ENCODE data around the gene ALDH16A1. TPM values are rescaled to one million over a fixed set of nuclear protein-coding genes. Genes with fewer than 3 reads are reported as not detected.

The ALDH16A1 gene
- total and polyA plus RNA-seq, 4 experiments from 2014 or later: 28.4 to 40.1 (median 32.1) TPM

DNA sequence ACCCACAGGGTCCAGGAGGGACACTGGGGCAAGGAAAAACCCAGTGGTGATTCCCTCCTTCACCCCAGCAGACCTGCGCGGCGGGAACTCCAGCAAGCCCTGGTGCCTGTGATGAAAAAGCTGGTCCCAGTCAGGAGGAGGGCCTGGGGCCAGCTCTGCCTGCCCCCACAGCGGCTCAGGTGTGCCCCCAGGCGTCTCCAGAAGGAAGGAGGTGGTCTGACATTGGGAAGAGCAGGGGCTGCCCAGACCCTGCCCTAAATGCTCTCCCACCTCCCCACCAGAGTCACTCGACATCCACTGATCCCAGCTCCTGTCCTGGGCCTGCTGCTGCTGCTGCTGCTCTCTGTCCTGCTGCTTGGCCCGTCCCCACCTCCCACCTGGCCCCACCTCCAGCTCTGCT, 35.9 kb upstream of the ALDH16A1 start:
- DNase-seq: peak in 1 of 5 donors; percentile 4
- POLR2A ChIA-PET (ENCODE audit: partially characterized antibody): no interaction called here
- peaks cover 22% of the 10 kb centered on the region for H3K27me3 ChIP-seq (ENCODE audit: insufficient read depth, low read length)
- H3K27ac ChIP-seq (ENCODE audit: low read depth, low read length): no peak overlapping the region
- Mint-ChIP-seq H3K36me3 (no peaks in the 10 kb centered on the region), H3K4me3 (no peak overlapping the region), H3K4me1 (peaks cover 13 to 41% (median 25%) of the 10 kb centered on the region in 4 donors), H3K27ac (no peak overlapping the region), H3K27me3 (peaks cover 32 to 34% of the 10 kb centered on the region in 2 donors), H3K9me3 (no peaks in the 10 kb centered on the region)
- peaks cover 19% of the 10 kb centered on the region for H3K4me1 ChIP-seq (ENCODE audit: insufficient read depth, low read length)
- no peaks in the 10 kb centered on the region for H3K36me3 ChIP-seq (ENCODE audit: insufficient read depth, low read length)
- intact Hi-C loops (cut with micrococcal nuclease): no loop called here
- H3K4me3 ChIP-seq (ENCODE audit: low read length in 2 of 2): no peak overlapping the region
- H3K9me3 ChIP-seq (ENCODE audit: control insufficient read depth in 1 of 2, low read length in 2 of 2): no peaks in the 10 kb centered on the region
- CTCF ChIA-PET (ENCODE audit: partially characterized antibody): interaction anchor here (1.6 kb wide), 1 partner anchor 25 kb away, joined by 6 read pairs; no protein-coding TSS in a partner anchor

DNA sequence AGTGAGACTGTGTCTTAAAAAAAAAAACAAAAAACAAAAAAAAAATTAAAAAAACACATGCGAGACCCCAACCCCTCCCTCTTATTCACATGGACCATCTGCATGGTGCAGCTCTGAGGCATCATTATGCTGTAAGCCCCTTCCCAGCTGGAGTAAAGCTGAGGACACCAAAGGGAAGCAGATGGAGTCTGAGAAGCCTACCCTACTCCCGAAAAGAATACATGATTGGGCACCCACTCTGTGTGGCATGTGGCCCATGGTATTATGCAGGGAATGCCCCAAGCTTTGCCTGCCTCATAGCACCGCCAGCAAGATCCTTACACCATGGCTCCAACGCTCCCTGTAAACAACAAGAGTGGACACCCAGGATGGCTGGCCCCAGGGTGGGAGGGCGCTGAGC, 34.5 kb upstream of the ALDH16A1 start:
- no peaks in the 10 kb centered on the region for H3K36me3 ChIP-seq (ENCODE audit: insufficient read depth, low read length)
- no peak overlapping the region for H3K27ac ChIP-seq (ENCODE audit: low read depth, low read length)
- peaks cover 0 to 3% (median 0%) of the 10 kb centered on the region in 8 donors for H3K9me3 Mint-ChIP-seq
- CTCF ChIA-PET (ENCODE audit: partially characterized antibody): interaction anchor here (0.6 to 2.3 kb wide), 3 partner anchors 12 to 26 kb away, joined by 3 to 6 read pairs (median 5); no protein-coding TSS in a partner anchor
- peaks cover 30% of the 10 kb centered on the region for H3K4me1 ChIP-seq (ENCODE audit: insufficient read depth, low read length)
- H3K27me3 Mint-ChIP-seq: peaks cover 40 to 41% of the 10 kb centered on the region in 2 donors
- no peak overlapping the region for H3K27ac Mint-ChIP-seq
- no peaks in the 10 kb centered on the region for H3K36me3 Mint-ChIP-seq
- H3K4me3 ChIP-seq (ENCODE audit: low read length in 2 of 2): no peak overlapping the region
- H3K4me1 Mint-ChIP-seq: peaks cover 17 to 45% (median 28%) of the 10 kb centered on the region in 4 donors
- no peaks in the 10 kb centered on the region for H3K9me3 ChIP-seq (ENCODE audit: control insufficient read depth in 1 of 2, low read length in 2 of 2)
- DNase-seq: no peak
- H3K4me3 Mint-ChIP-seq: peak overlapping the region in 1 of 8 donors; percentile 15
- intact Hi-C loops (cut with micrococcal nuclease): no loop called here
- POLR2A ChIA-PET (ENCODE audit: partially characterized antibody): no interaction called here
- H3K27me3 ChIP-seq (ENCODE audit: insufficient read depth, low read length): peaks cover 36% of the 10 kb centered on the region

DNA sequence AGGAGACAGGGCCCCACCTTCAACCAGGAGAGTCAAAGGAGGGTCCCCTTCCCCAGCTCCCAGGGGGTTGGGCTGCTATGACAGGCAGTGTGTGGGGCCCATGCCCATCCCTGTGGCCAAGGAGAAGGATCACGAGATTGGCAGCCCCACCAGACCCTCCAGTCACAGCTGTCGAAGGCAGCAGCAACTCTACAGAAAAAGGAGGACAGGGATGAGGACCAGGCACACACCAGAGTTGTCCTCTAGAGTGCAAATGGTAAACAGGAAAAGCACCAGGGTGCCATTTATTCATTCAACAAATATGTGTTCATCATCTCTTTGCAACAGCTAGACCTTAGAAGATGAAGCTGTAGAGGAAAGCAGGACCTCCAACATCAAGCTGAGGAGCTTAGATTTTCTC, 33.9 kb upstream of the ALDH16A1 start:
- H3K4me3 ChIP-seq (ENCODE audit: low read length in 2 of 2): no peak overlapping the region
- no peaks in the 10 kb centered on the region for H3K9me3 ChIP-seq (ENCODE audit: control insufficient read depth in 1 of 2, low read length in 2 of 2)
- POLR2A ChIA-PET (ENCODE audit: partially characterized antibody): no interaction called here
- H3K4me3 Mint-ChIP-seq: peak overlapping the region in 1 of 8 donors; percentile 26
- peaks cover 46 to 47% of the 10 kb centered on the region in 2 donors for H3K27me3 Mint-ChIP-seq
- CTCF ChIA-PET (ENCODE audit: partially characterized antibody): interaction anchor here (2.3 kb wide), 1 partner anchor 13 kb away, joined by 5 read pairs; no protein-coding TSS in a partner anchor
- no peak for DNase-seq
- H3K27ac Mint-ChIP-seq: no peak overlapping the region
- H3K9me3 Mint-ChIP-seq: peaks cover 0 to 3% (median 0%) of the 10 kb centered on the region in 8 donors
- no peaks in the 10 kb centered on the region for H3K36me3 Mint-ChIP-seq
- intact Hi-C loops (cut with micrococcal nuclease): no loop called here
- H3K27me3 ChIP-seq (ENCODE audit: insufficient read depth, low read length): peaks cover 40% of the 10 kb centered on the region
- H3K36me3 ChIP-seq (ENCODE audit: insufficient read depth, low read length): no peaks in the 10 kb centered on the region
- no peak overlapping the region for H3K27ac ChIP-seq (ENCODE audit: low read depth, low read length)
- H3K4me1 ChIP-seq (ENCODE audit: insufficient read depth, low read length): peaks cover 37% of the 10 kb centered on the region
- H3K4me1 Mint-ChIP-seq: peaks cover 24 to 51% (median 34%) of the 10 kb centered on the region in 4 donors

DNA sequence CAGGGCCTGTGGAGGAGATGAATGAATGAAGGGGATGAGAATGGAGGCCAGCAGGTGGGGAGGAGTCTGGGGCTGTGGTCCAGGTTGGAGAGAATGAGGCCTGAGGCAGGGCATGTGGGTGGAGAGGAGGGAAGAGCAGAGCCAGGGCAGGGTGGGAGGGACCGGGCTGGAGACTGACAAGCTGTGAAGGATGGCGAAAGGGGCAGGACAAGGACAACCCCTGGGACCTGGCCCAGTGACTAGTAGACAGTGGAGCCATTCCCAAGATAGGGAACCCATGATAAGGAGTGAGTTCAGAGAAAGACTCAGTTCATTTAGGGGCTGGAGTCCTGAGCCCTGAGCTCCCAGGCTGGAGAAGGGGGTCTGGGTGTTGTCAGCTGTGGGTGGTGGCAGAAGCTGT, 32.8 kb upstream of the ALDH16A1 start:
- H3K27me3 Mint-ChIP-seq: peaks cover 52 to 53% of the 10 kb centered on the region in 2 donors

DNA sequence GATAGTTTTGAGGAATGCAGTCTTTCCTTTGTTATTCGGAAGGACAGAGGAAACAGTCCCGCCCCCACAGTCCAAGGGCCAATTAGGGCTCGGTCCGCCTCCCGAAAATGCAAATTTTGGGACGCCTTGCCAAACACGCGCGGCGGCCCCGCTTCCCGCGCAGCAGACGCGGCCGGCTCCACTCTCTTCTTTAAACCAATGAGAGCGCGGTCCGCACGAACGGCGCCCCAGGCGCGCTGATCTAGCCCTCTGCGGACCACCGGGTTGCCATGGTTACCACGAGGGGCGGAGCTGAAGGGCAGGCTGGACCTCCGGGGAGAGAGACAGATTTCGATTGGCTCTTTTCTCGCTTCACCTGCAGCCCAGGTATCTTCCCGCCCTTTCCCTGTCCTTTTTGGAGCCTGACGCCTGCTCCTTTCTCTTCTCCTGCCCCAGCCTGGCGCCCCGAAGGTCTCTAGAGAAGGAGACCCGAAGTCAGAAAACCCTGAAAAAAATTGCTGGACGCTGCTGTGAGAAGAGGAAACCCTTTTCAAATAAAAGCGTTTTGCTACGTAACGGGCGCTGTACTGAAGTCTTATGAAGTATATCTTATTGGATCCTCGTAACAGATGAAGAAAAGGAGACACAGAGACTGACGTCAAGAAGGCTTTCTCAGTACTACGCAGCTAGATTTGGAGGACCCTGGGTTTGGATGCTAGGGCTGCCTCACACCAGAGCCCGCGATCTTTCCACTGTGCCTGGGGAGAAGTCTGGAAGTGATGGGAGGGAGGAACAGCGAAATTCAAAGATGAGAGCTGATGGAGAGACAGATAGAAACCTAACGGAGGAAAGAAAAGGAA, 31.8 kb upstream of the ALDH16A1 start:
- peaks cover 0 to 3% (median 0%) of the 10 kb centered on the region in 8 donors for H3K9me3 Mint-ChIP-seq
- DNase-seq: peak in 1 of 5 donors; percentile 24
- H3K27me3 Mint-ChIP-seq: peaks cover 60 to 64% of the 10 kb centered on the region in 2 donors
- CTCF ChIA-PET (ENCODE audit: partially characterized antibody): interaction anchor here (1.0 to 1.3 kb wide), 3 partner anchors 9 to 39 kb away, joined by 3 read pairs; no protein-coding TSS in a partner anchor
- Histone ChIP-seq H3K27ac (ENCODE audit: low read depth, low read length) (no peak overlapping the region), H3K9me3 (ENCODE audit: control insufficient read depth in 1 of 2, low read length in 2 of 2) (no peaks in the 10 kb centered on the region), H3K4me1 (ENCODE audit: insufficient read depth, low read length) (peaks cover 41% of the 10 kb centered on the region), H3K4me3 (ENCODE audit: low read length in 2 of 2) (no peak overlapping the region), H3K27me3 (ENCODE audit: insufficient read depth, low read length) (peaks cover 53% of the 10 kb centered on the region), H3K36me3 (ENCODE audit: insufficient read depth, low read length) (no peaks in the 10 kb centered on the region)
- peak overlapping the region in 7 of 8 donors; percentile 49 to 87 (median 57) for H3K4me3 Mint-ChIP-seq
- H3K36me3 Mint-ChIP-seq: no peaks in the 10 kb centered on the region
- peak overlapping the region in 2 of 7 donors; percentile 67 to 79 for H3K27ac Mint-ChIP-seq
- intact Hi-C loops (cut with micrococcal nuclease): loop anchor here (1.0 kb wide), 1 partner anchor 22 kb away; no protein-coding TSS in a partner anchor
- POLR2A ChIA-PET (ENCODE audit: partially characterized antibody): interaction anchor here (1.2 to 2.9 kb wide), 6 partner anchors 10 to 87 kb away, joined by 3 to 17 read pairs (median 6); no protein-coding TSS in a partner anchor
- H3K4me1 Mint-ChIP-seq: peaks cover 28 to 65% (median 44%) of the 10 kb centered on the region in 4 donors

More for the DNA sequence above, 32.8 kb upstream of the ALDH16A1 start:
- Histone ChIP-seq H3K4me1 (ENCODE audit: insufficient read depth, low read length) (peaks cover 40% of the 10 kb centered on the region), H3K27ac (ENCODE audit: low read depth, low read length) (no peak overlapping the region), H3K27me3 (ENCODE audit: insufficient read depth, low read length) (peaks cover 42% of the 10 kb centered on the region), H3K4me3 (ENCODE audit: low read length in 2 of 2) (no peak overlapping the region), H3K36me3 (ENCODE audit: insufficient read depth, low read length) (no peaks in the 10 kb centered on the region), H3K9me3 (ENCODE audit: control insufficient read depth in 1 of 2, low read length in 2 of 2) (no peaks in the 10 kb centered on the region)
- peaks cover 27 to 60% (median 39%) of the 10 kb centered on the region in 4 donors for H3K4me1 Mint-ChIP-seq
- H3K36me3 Mint-ChIP-seq: no peaks in the 10 kb centered on the region
- DNase-seq: no peak
- ChIA-PET CTCF (ENCODE audit: partially characterized antibody) (interaction anchor here (1.0 to 1.3 kb wide), 3 partner anchors 9 to 38 kb away, joined by 3 read pairs; no protein-coding TSS in a partner anchor), POLR2A (ENCODE audit: partially characterized antibody) (interaction anchor here (0.7 to 2.9 kb wide), 3 partner anchors 11 to 16 kb away, joined by 4 to 17 read pairs (median 4); no protein-coding TSS in a partner anchor)
- intact Hi-C loops (cut with micrococcal nuclease): no loop called here
- peaks cover 0 to 3% (median 0%) of the 10 kb centered on the region in 8 donors for H3K9me3 Mint-ChIP-seq
- peak overlapping the region in 2 of 8 donors; percentile 54 to 63 for H3K4me3 Mint-ChIP-seq
- H3K27ac Mint-ChIP-seq: peak overlapping the region in 2 of 7 donors; percentile 19 to 85

DNA sequence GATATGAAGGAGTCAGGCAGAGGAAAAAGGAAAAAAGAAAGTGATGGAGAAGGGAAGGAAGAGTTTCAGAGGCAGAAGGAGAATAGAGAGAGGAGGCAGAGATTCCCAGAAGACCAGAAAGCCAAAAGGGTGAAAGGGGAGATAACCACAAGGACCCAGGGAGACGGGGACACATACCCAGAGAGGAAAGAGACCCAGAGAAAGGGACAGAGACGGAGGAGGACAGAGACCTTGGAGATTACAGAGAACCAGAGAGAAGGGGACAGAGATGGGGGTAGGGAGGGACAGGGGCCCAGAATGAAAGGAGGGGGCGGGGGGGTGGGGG, 31.2 kb upstream of the ALDH16A1 start:
- no peak for DNase-seq
- no peak overlapping the region for H3K27ac ChIP-seq (ENCODE audit: low read depth, low read length)
- no peaks in the 10 kb centered on the region for H3K36me3 ChIP-seq (ENCODE audit: insufficient read depth, low read length)
- Mint-ChIP-seq H3K27ac (peak overlapping the region in 3 of 7 donors; percentile 64 to 79 (median 67)), H3K4me1 (peaks cover 30 to 71% (median 48%) of the 10 kb centered on the region in 4 donors), H3K4me3 (peak overlapping the region in 7 of 8 donors; percentile 49 to 87 (median 57)), H3K27me3 (peaks cover 66 to 69% of the 10 kb centered on the region in 2 donors), H3K9me3 (peaks cover 0 to 3% (median 0%) of the 10 kb centered on the region in 8 donors), H3K36me3 (no peaks in the 10 kb centered on the region)
- H3K4me3 ChIP-seq (ENCODE audit: low read length in 2 of 2): no peak overlapping the region
- peaks cover 44% of the 10 kb centered on the region for H3K4me1 ChIP-seq (ENCODE audit: insufficient read depth, low read length)
- intact Hi-C loops (cut with micrococcal nuclease): loop anchor here (1.0 kb wide), 1 partner anchor 21 kb away; no protein-coding TSS in a partner anchor
- ChIA-PET CTCF (ENCODE audit: partially characterized antibody) (interaction anchor here (0.7 kb wide), 1 partner anchor 15 kb away, joined by 3 read pairs; no protein-coding TSS in a partner anchor), POLR2A (ENCODE audit: partially characterized antibody) (interaction anchor here (1.2 to 2.9 kb wide), 5 partner anchors 10 to 88 kb away, joined by 3 to 17 read pairs (median 7); no protein-coding TSS in a partner anchor)
- H3K27me3 ChIP-seq (ENCODE audit: insufficient read depth, low read length): peaks cover 59% of the 10 kb centered on the region
- H3K9me3 ChIP-seq (ENCODE audit: control insufficient read depth in 1 of 2, low read length in 2 of 2): no peaks in the 10 kb centered on the region

All from CD4-positive, alpha-beta memory T cell (primary cell).